IMR-90 (cell line): ENCODE measurements around the gene HSP90AB1. TPM values are rescaled to one million over a fixed set of nuclear protein-coding genes. Genes with fewer than 3 reads are reported as not detected.

Experiments
- ATAC-seq: fragments of 200-7000 bp; cut with Tn5 transposase; 2 replicates; pipeline ENCODE4 v1.9.1; 2020; ENCODE audit warnings: low read depth, mild to moderate bottlenecking, moderate library complexity
- BruUV-seq: library from RNA; stranded (reverse); fragments of 400-500 nt; replicated peaks from 2 replicates; lab custom pipeline; 2021; lab: Mats Ljungman, UMichigan
- CTCF ChIA-PET: fragments of 300-600 bp; formaldehyde crosslinking; extraction: SDS; loops from one replicate; lab custom pipeline; 2021; ENCODE audit warnings: antibody characterized with exemption; lab: Yijun Ruan, JAX
- POLR2A ChIA-PET: fragments of 300-600 bp; sonication (Branson Sonifier 250); formaldehyde crosslinking; loops from one replicate; lab custom pipeline; 2022; ENCODE audit warnings: antibody characterized with exemption; ENCODE audit not compliant: unreplicated experiment; lab: Charles Lee
- DNase-seq: peaks from one replicate; pipeline ENCODE4 v3.0.0; 2013
- H2AFZ ChIP-seq: replicated peaks from 2 replicates; pipeline ENCODE3; 2013; ENCODE audit warnings: low read length, mild to moderate bottlenecking; ENCODE audit not compliant: poor library complexity
- H2AK5ac ChIP-seq: 2 replicates; pipeline ENCODE4 v1.6.1; 2013; ENCODE audit warnings: low read depth, low read length, inconsistent platforms
- H2AK9ac ChIP-seq: replicated peaks from 2 replicates; pipeline ENCODE3; 2013; ENCODE audit warnings: mild to moderate bottlenecking, low read depth, low read length, moderate library complexity; ENCODE audit not compliant: poor library complexity
- H2BK120ac ChIP-seq: 2 replicates; pipeline ENCODE4 v1.6.1; 2013; ENCODE audit warnings: low read depth, low read length, inconsistent platforms
- H2BK15ac ChIP-seq: 3 replicates; pipeline ENCODE4 v1.6.1; 2013; ENCODE audit warnings: low read depth, low read length, inconsistent platforms
- H2BK20ac ChIP-seq: 2 replicates; pipeline ENCODE4 v1.6.1; 2013; ENCODE audit warnings: low read depth, mild to moderate bottlenecking, inconsistent platforms, low read length, moderate library complexity
- H2BK5ac ChIP-seq: 2 replicates; pipeline ENCODE4 v1.6.1; 2013; ENCODE audit warnings: mild to moderate bottlenecking, low read depth, low read length, inconsistent platforms; ENCODE audit not compliant: poor library complexity, severe bottlenecking
- H3K14ac ChIP-seq: replicated peaks from 2 replicates; pipeline ENCODE4 v1.6.1; 2013; ENCODE audit warnings: low read depth, low read length, inconsistent platforms
- H3K18ac ChIP-seq: 2 replicates; pipeline ENCODE4 v1.6.1; 2013; ENCODE audit warnings: low read depth, low read length, control low read depth
- H3K23ac ChIP-seq: 2 replicates; pipeline ENCODE4 v1.6.1; 2013; ENCODE audit warnings: low read depth, low read length, inconsistent platforms
- H3K27ac ChIP-seq: 2 replicates; pipeline ENCODE4 v1.5.1; 2013; ENCODE audit warnings: mild to moderate bottlenecking, control low read depth, low read length; ENCODE audit not compliant: insufficient read depth
- H3K27me3 ChIP-seq: 2 replicates; pipeline ENCODE4 v1.6.1; 2013; ENCODE audit warnings: low read length; ENCODE audit not compliant: control insufficient read depth, insufficient read depth
- H3K36me3 ChIP-seq: 2 replicates; pipeline ENCODE4 v1.6.1; 2013; ENCODE audit warnings: low read length, mixed read lengths; ENCODE audit not compliant: control insufficient read depth, insufficient read depth
- H3K4ac ChIP-seq: 2 replicates; pipeline ENCODE4 v1.6.1; 2013; ENCODE audit warnings: low read depth, low read length, inconsistent platforms
- H3K4me1 ChIP-seq: 2 replicates; pipeline ENCODE4 v1.6.1; 2013; ENCODE audit warnings: low read length, mixed read lengths; ENCODE audit not compliant: control insufficient read depth, insufficient read depth
- H3K4me2 ChIP-seq: 2 replicates; pipeline ENCODE4 v1.6.1; 2013; ENCODE audit warnings: low read depth, mild to moderate bottlenecking, control low read depth, low read length, moderate library complexity
- H3K4me3 ChIP-seq: 2 replicates; pipeline ENCODE4 v1.5.1; 2013; ENCODE audit warnings: low read depth, mild to moderate bottlenecking, control low read depth, low read length, moderate library complexity; ENCODE audit not compliant: insufficient read depth
- H3K56ac ChIP-seq: 2 replicates; pipeline ENCODE4 v1.6.1; 2013; ENCODE audit warnings: low read length, inconsistent platforms; ENCODE audit not compliant: insufficient read depth; ENCODE audit errors: extremely low read depth
- H3K79me1 ChIP-seq, 2 experiments: 2 replicates each; pipeline ENCODE4 v1.6.1; 2013; ENCODE audit warnings: low read length in 2 of 2, inconsistent platforms in 1 of 2, low read depth in 1 of 2
- H3K9ac ChIP-seq: 2 replicates; pipeline ENCODE4 v1.6.1; 2013; ENCODE audit warnings: low read depth, low read length, control low read depth
- H3K9me1 ChIP-seq: 2 replicates; pipeline ENCODE4 v1.6.1; 2013; ENCODE audit warnings: low read length, inconsistent platforms; ENCODE audit not compliant: insufficient read depth
- H3K9me3 ChIP-seq: 2 replicates; pipeline ENCODE4 v1.6.1; 2013; ENCODE audit warnings: low read length; ENCODE audit not compliant: control insufficient read depth, insufficient read depth
- H4K20me1 ChIP-seq: 2 replicates; pipeline ENCODE4 v1.6.1; 2013; ENCODE audit warnings: low read length, inconsistent platforms; ENCODE audit not compliant: insufficient read depth
- H4K5ac ChIP-seq: 2 replicates; pipeline ENCODE4 v1.6.1; 2013; ENCODE audit warnings: mild to moderate bottlenecking, low read depth, low read length, control low read depth
- H4K8ac ChIP-seq, 2 experiments: 2 replicates each; pipeline ENCODE4 v1.6.1; 2013; ENCODE audit warnings: low read depth in 2 of 2, low read length in 2 of 2, control low read depth in 1 of 2, inconsistent platforms in 1 of 2
- H4K91ac ChIP-seq: 2 replicates; pipeline ENCODE4 v1.6.1; 2013; ENCODE audit warnings: low read depth, low read length, inconsistent platforms; ENCODE audit not compliant: insufficient read depth
- BHLHE40 ChIP-seq: fragments of 150-350 bp; IDR thresholded peaks from 2 replicates; pipeline ENCODE4 v1.6.1; 2016; ENCODE audit warnings: mild to moderate bottlenecking, low read depth, low read length
- CEBPB ChIP-seq: IDR thresholded peaks from 2 replicates; pipeline ENCODE4 v1.6.1; 2012; ENCODE audit warnings: low read depth, low read length, improper control_type of control experiment
- CHD1 ChIP-seq: IDR thresholded peaks from 2 replicates; pipeline ENCODE4 v1.6.1; 2012; ENCODE audit warnings: low read depth, low read length, improper control_type of control experiment
- CTCF ChIP-seq: conservative IDR thresholded peaks from 2 replicates; pipeline ENCODE4 v1.5.1; 2012; ENCODE audit warnings: mild to moderate bottlenecking, low read depth, low read length, improper control_type of control experiment
- FOS ChIP-seq: fragments of 150-350 bp; IDR thresholded peaks from 2 replicates; pipeline ENCODE4 v1.6.1; 2016; ENCODE audit warnings: low read depth, low read length
- MAFK ChIP-seq: IDR thresholded peaks from 2 replicates; pipeline ENCODE4 v1.6.1; 2012; ENCODE audit warnings: low read depth, low read length, improper control_type of control experiment
- MAZ ChIP-seq: IDR thresholded peaks from 2 replicates; pipeline ENCODE4 v1.6.1; 2012; ENCODE audit warnings: low read depth, mild to moderate bottlenecking, low read length, improper control_type of control experiment, moderate library complexity, borderline replicate concordance
- MXI1 ChIP-seq: IDR thresholded peaks from 2 replicates; pipeline ENCODE4 v1.6.1; 2012; ENCODE audit warnings: low read depth, mild to moderate bottlenecking, low read length, moderate library complexity, borderline replicate concordance
- NFE2L2 ChIP-seq: fragments of 150-350 bp; IDR thresholded peaks from 2 replicates; pipeline ENCODE4 v1.6.1; 2016; ENCODE audit warnings: low read depth, mild to moderate bottlenecking, low read length
- POLR2A ChIP-seq: IDR thresholded peaks from 2 replicates; pipeline ENCODE4 v1.6.1; 2012; ENCODE audit warnings: mild to moderate bottlenecking, low read depth, low read length
- RAD21 ChIP-seq: IDR thresholded peaks from 2 replicates; pipeline ENCODE4 v1.6.1; 2012; ENCODE audit warnings: low read length, improper control_type of control experiment
- RCOR1 ChIP-seq: IDR thresholded peaks from 2 replicates; pipeline ENCODE4 v1.6.1; 2012; ENCODE audit warnings: mild to moderate bottlenecking, low read length, improper control_type of control experiment; ENCODE audit not compliant: insufficient replicate concordance
- RFX5 ChIP-seq: IDR thresholded peaks from 2 replicates; pipeline ENCODE4 v1.8.0; 2012; ENCODE audit warnings: low read depth, mild to moderate bottlenecking, low read length, moderate library complexity
- SMC3 ChIP-seq: fragments of 150-350 bp; IDR thresholded peaks from 2 replicates; pipeline ENCODE4 v1.6.1; 2016; ENCODE audit warnings: low read depth, mild to moderate bottlenecking, antibody characterized with exemption, low read length, moderate library complexity
- WGBS, 2 experiments: methylation state at CpG; one replicate each; pipeline versions ENCODE4 v1.1.5 to v1.1.7; 2013; ENCODE audit warnings: missing lambda C conversion rate in 2 of 2; ENCODE audit not compliant: insufficient read length in 1 of 2; ENCODE audit errors: extremely low coverage in 2 of 2; 5-methylcytosine and 5-hydroxymethylcytosine counted together
- dilution Hi-C: fragments of 300-500 bp; cut with HindIII; formaldehyde crosslinking; loops from one replicate; pipeline ENCODE4 v1.14.3; 2018; ENCODE audit warnings: low sequenced_read_pairs; ENCODE audit not compliant: unreplicated experiment
- in situ Hi-C: fragments of 300-500 bp; cut with MboI; formaldehyde crosslinking; loops from 3 replicates; pipeline ENCODE4 v1.14.3; 2019; ENCODE audit warnings: low sequenced_read_pairs, inconsistent platforms, mixed read lengths
- intact Hi-C: fragments of 100-400 bp; cut with micrococcal nuclease; formaldehyde crosslinking; loops from 2 replicates; pipeline ENCODE4 v1.10.0; 2022
- polyA plus RNA-seq, 3 experiments: library from polyadenylated mRNA; depleted of rRNA; stranded (reverse); fragments of >200 nt; gene quantifications; 2 replicates each; pipeline ENCODE4 v1.2.3, GENCODE V29; 2012; ENCODE audit warnings: low replicate concordance in 1 of 3
- total RNA-seq: library from RNA; depleted of rRNA; stranded (reverse); fragments of >200 nt; gene quantifications from 2 replicates; pipeline ENCODE4 v1.2.3, GENCODE V29; 2012
- TF ChIP-seq, protein P1 (sequence below): fragments of 150-350 bp; IDR thresholded peaks from 2 replicates; pipeline ENCODE4 v1.6.1; 2016; ENCODE audit warnings: low read depth, mild to moderate bottlenecking, low read length, moderate library complexity, borderline replicate concordance
- TF ChIP-seq, protein P2 (sequence below): fragments of 150-350 bp; IDR thresholded peaks from 2 replicates; pipeline ENCODE4 v1.6.1; 2017; ENCODE audit warnings: mild to moderate bottlenecking, antibody characterized with exemption, low read length, low read depth

Gene HSP90AB1
- total and polyA plus RNA-seq, 2 of the 4 experiments (the other 2 are of a cell fraction): 887 to 1,307 TPM

GRCh38 chr6:44298864-44299263 lies 52.0 kb downstream of the HSP90AB1 start:
- CTCF ChIA-PET: interaction anchor here (1.0 kb wide), 1 partner anchor 30 kb away, joined by 4 read pairs; no protein-coding TSS in a partner anchor

More at GRCh38 chr6:44298864-44299263, 52.0 kb downstream of the HSP90AB1 start:
- Histone ChIP-seq H3K18ac (no peak overlapping the region), H3K4me3 (no peak overlapping the region), H4K8ac (no peak overlapping the region), H3K36me3 (peaks cover 31% of the 10 kb centered on the region), H2AFZ (no peak overlapping the region), H3K23ac (no peak overlapping the region), H3K9me3 (no peaks in the 10 kb centered on the region), H4K91ac (no peak overlapping the region), H3K27ac (no peak overlapping the region), H2AK9ac (no peak overlapping the region), H3K4ac (no peak overlapping the region), H3K9me1 (no peaks in the 10 kb centered on the region; the same call in 1 of the 2 replicates), H4K5ac (no peak overlapping the region), H3K56ac (no peak overlapping the region), H3K14ac (no peak overlapping the region), H3K4me1 (no peaks in the 10 kb centered on the region), H3K9ac (no peak overlapping the region), H2BK15ac (no peak overlapping the region), H2AK5ac (no peak overlapping the region), H2BK120ac (no peak overlapping the region), H2BK5ac (no peak overlapping the region), H2BK20ac (no peak overlapping the region), H4K20me1 (no peaks in the 10 kb centered on the region), H3K4me2 (no peak overlapping the region), H3K27me3 (peaks cover 27% of the 10 kb centered on the region), H3K79me1 (no peaks in the 10 kb centered on the region)
- intact Hi-C loops (no loop called here), dilution Hi-C loops (no loop called here), in situ Hi-C loops (no loop called here)
- TF ChIP-seq, protein P1, sequence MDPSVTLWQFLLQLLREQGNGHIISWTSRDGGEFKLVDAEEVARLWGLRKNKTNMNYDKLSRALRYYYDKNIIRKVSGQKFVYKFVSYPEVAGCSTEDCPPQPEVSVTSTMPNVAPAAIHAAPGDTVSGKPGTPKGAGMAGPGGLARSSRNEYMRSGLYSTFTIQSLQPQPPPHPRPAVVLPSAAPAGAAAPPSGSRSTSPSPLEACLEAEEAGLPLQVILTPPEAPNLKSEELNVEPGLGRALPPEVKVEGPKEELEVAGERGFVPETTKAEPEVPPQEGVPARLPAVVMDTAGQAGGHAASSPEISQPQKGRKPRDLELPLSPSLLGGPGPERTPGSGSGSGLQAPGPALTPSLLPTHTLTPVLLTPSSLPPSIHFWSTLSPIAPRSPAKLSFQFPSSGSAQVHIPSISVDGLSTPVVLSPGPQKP: no peak
- no peak for TF ChIP-seq SMC3
- TF ChIP-seq RCOR1: no peak
- no peak for TF ChIP-seq POLR2A
- TF ChIP-seq NFE2L2: no peak
- no peak for TF ChIP-seq CTCF
- no peak for TF ChIP-seq MAFK
- no peak for TF ChIP-seq MXI1
- TF ChIP-seq CEBPB: no peak
- TF ChIP-seq BHLHE40: no peak
- no peak for TF ChIP-seq FOS
- no peak for TF ChIP-seq MAZ
- TF ChIP-seq, protein P2, sequence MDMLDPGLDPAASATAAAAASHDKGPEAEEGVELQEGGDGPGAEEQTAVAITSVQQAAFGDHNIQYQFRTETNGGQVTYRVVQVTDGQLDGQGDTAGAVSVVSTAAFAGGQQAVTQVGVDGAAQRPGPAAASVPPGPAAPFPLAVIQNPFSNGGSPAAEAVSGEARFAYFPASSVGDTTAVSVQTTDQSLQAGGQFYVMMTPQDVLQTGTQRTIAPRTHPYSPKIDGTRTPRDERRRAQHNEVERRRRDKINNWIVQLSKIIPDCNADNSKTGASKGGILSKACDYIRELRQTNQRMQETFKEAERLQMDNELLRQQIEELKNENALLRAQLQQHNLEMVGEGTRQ: no peak
- no peak for TF ChIP-seq RFX5
- TF ChIP-seq RAD21: no peak
- TF ChIP-seq CHD1: no peak
- no peak for ATAC-seq
- POLR2A ChIA-PET: no interaction called here
- no peak for DNase-seq
- no TSS peak for BruUV-seq
- WGBS, 2 experiments: 100% methylated on average over 1 of the region's 3 CpGs; no CpG with 5 or more reads in 1 of the 2 experiments
